Bronchial epithelial cell (primary cell): ENCODE data around the gene RNU11. TPM values are rescaled to one million over a fixed set of nuclear protein-coding genes. Genes with fewer than 3 reads are reported as not detected.
A peak's percentile ranks its signal among the peaks of the same experiment; 100 is the strongest.
"Not testable (repeated sequence)": the region's sequence is repeated elsewhere in the genome, so short reads cannot be mapped to it uniquely, and the experiment has no call there.

Experiments
- DNase-seq: peaks from one replicate; pipeline ENCODE4 v3.0.0-alpha.2; 2010; ENCODE audit warnings: low read depth
- FAIRE-seq: peaks from 2 replicates; lab custom pipeline; 2011; peaks lifted over from hg19 to GRCh38; lab: Jason Lieb, UNC
- H3K27me3 ChIP-seq: 2 replicates; pipeline ENCODE4 v1.5.1; 2011; ENCODE audit warnings: low read length; ENCODE audit not compliant: control insufficient read depth, insufficient read depth
- H3K36me3 ChIP-seq: 2 replicates; pipeline ENCODE4 v1.5.1; 2011; ENCODE audit warnings: low read length; ENCODE audit not compliant: control insufficient read depth, insufficient read depth
- H3K4me3 ChIP-seq: 2 replicates; pipeline ENCODE4 v1.5.1; 2011; ENCODE audit warnings: mild to moderate bottlenecking, low read depth, low read length, control low read depth
- CTCF ChIP-seq: IDR thresholded peaks from 2 replicates; pipeline ENCODE4 v1.5.1; 2011; ENCODE audit warnings: mild to moderate bottlenecking, moderate library complexity, low read length, control low read depth, inconsistent platforms; ENCODE audit not compliant: insufficient read depth, severe bottlenecking
- total RNA-seq: library from RNA; depleted of rRNA; stranded (reverse); fragments of >200 nt; gene quantifications from 2 replicates; pipeline ENCODE4 v1.2.1, GENCODE V29; 2014

The RNU11 gene
- total RNA-seq, 1 donor from 2014 or later = not detected

GRCh38 chr1:28668956-28669723 lies 20.7 kb downstream of the RNU11 start:
- TF ChIP-seq CTCF = no peak
- DNase-seq (peak; percentile 23), FAIRE-seq (no peak)
- H3K27me3 ChIP-seq = no peaks in the 10 kb centered on the region
- H3K4me3 ChIP-seq = peak overlapping the region; percentile 78
- no peaks in the 10 kb centered on the region for H3K36me3 ChIP-seq

DNA sequence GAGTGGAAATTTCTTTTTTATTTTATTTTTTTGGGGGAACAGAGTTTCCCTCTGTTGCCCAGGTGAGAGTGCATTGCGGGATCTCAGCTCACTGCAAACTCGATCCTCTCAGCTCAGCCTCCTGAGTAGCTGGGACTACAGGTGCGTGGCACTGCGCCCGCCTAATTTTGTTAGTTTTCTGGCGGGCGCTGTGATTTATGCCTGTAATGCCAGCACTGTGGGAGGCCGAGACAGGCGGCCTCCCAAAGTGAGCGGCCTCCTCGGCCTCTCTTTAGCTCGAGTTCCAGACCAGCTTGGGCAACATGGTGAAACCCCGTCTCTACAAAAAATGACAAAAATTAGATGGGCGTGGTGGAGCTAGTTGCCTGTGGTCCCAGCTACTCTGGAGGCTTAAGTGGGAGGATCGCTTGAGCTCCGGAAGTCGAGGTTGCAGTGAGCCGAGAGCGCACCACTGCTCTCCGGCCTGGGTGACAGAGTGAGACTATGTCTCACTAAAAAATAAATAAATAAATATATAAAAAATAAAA lies 22.9 kb downstream of the RNU11 start:
- no peaks in the 10 kb centered on the region for H3K36me3 ChIP-seq
- no peaks in the 10 kb centered on the region for H3K27me3 ChIP-seq
- no peak overlapping the region for H3K4me3 ChIP-seq
- no peak for DNase-seq
- no peak for FAIRE-seq
- TF ChIP-seq CTCF = no peak

- H3K4me3 ChIP-seq, DNase-seq, FAIRE-seq, H3K36me3 ChIP-seq, H3K27me3 ChIP-seq: not testable (repeated sequence)
These were observed 24.6 kb downstream of the RNU11 start for GRCh38 chr1:28672971-28673370.

DNA sequence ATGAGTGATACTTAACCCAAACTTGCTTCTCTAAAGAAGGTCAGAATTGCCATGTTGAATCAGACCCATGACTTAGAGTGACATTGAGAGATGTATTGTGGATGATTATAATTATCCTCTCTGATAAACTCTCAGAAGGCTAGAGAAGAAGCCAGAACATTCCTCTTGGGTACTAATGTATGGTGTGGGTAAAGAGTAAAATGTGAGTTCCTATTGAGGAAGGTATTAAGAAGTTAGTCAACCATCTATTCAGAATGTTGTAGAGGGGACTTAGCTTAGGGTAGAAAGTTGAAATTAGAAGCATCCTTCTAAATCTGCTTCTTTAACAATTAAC lies 27.5 kb downstream of the RNU11 start:
- no peaks in the 10 kb centered on the region for H3K27me3 ChIP-seq
- no peak for TF ChIP-seq CTCF
- DNase-seq (no peak), FAIRE-seq (no peak)
- H3K4me3 ChIP-seq = no peak overlapping the region
- no peaks in the 10 kb centered on the region for H3K36me3 ChIP-seq

DNA sequence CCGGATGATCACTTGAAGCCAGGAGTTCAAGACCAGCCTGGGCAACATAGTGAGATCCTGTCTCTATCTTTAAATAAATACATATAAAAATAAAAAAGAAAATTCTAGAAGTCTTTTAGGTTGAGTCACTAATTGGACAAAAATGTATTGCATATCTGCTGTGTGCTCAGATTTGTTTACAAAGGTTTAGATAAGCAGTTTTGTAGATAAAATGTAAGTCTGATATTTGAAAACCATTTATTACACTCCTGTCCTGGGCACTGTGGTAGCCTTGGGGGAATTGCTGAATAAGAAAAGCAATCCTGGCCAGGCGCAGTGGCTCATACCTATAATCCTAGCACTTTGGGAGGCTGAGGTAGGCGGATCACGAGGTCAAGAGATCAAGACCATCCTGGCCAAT lies 31.8 kb downstream of the RNU11 start:
- Histone ChIP-seq H3K36me3 (no peaks in the 10 kb centered on the region), H3K27me3 (no peaks in the 10 kb centered on the region), H3K4me3 (no peak overlapping the region)
- TF ChIP-seq CTCF = no peak
- DNase-seq = no peak
- no peak for FAIRE-seq

DNA sequence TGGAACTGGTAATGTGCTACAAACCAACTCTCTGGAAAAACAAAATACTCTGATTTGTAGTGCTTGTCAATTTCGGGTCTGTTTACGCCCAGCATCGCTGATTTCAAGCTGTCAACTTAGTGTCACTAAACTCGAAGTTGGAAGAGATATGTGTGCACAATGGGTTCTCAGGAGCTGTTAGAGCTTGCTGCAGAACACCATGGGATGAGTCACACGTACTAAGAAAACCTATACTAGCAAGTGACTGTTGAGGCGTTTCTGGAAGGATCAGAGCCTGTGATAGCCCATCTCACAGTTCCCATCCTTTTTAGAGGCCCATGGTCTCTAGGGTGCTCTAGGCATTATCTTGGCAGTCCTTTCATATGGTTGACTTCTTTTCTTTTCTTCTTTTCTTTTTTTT lies 34.4 kb downstream of the RNU11 start:
- peak; percentile 70 for FAIRE-seq
- no peak for TF ChIP-seq CTCF
- Histone ChIP-seq H3K27me3 (no peaks in the 10 kb centered on the region), H3K4me3 (no peak overlapping the region), H3K36me3 (peaks cover 1% of the 10 kb centered on the region)
- DNase-seq = peak; percentile 68
